H9 (cell line): ENCODE results near the gene DYNLT2B. TPM values are rescaled to one million over a fixed set of nuclear protein-coding genes. Genes with fewer than 3 reads are reported as not detected.

Source experiments
- DNase-seq: peaks from one replicate; pipeline ENCODE4 v3.0.0-alpha.2; 2017
- H2AFZ ChIP-seq: one replicate; pipeline ENCODE4 v1.6.1; 2013; ENCODE audit warnings: mild to moderate bottlenecking, low read length, control low read depth, moderate library complexity
- H2AK5ac ChIP-seq: 2 replicates; pipeline ENCODE4 v1.6.1; 2013; ENCODE audit warnings: low read length, control low read depth, mixed read lengths; ENCODE audit not compliant: insufficient read length
- H2BK120ac ChIP-seq: one replicate; pipeline ENCODE4 v1.6.1; 2013; ENCODE audit warnings: low read depth, mild to moderate bottlenecking, low read length, control low read depth, inconsistent platforms; ENCODE audit not compliant: poor library complexity, severe bottlenecking
- H2BK12ac ChIP-seq: 2 replicates; pipeline ENCODE4 v1.6.1; 2013; ENCODE audit warnings: low read length, control low read depth, mixed read lengths, low read depth; ENCODE audit not compliant: insufficient read length
- H2BK15ac ChIP-seq: 2 replicates; pipeline ENCODE4 v1.6.1; 2013; ENCODE audit warnings: low read depth, low read length, control low read depth
- H2BK20ac ChIP-seq: one replicate; pipeline ENCODE4 v1.6.1; 2013; ENCODE audit warnings: low read depth, mild to moderate bottlenecking, low read length, control low read depth, inconsistent platforms; ENCODE audit not compliant: poor library complexity, severe bottlenecking
- H2BK5ac ChIP-seq: 2 replicates; pipeline ENCODE4 v1.6.1; 2013; ENCODE audit warnings: low read length, control low read depth, mixed read lengths; ENCODE audit not compliant: insufficient read length
- H3K14ac ChIP-seq: 2 replicates; pipeline ENCODE4 v1.6.1; 2013; ENCODE audit warnings: low read length, control low read depth; ENCODE audit not compliant: insufficient read depth
- H3K18ac ChIP-seq: 2 replicates; pipeline ENCODE4 v1.6.1; 2013; ENCODE audit warnings: low read depth, mild to moderate bottlenecking, mixed read lengths, low read length, control low read depth; ENCODE audit not compliant: insufficient read length
- H3K23ac ChIP-seq: 2 replicates; pipeline ENCODE4 v1.6.1; 2013; ENCODE audit warnings: low read length, control low read depth, mixed read lengths, low read depth; ENCODE audit not compliant: insufficient read length
- H3K23me2 ChIP-seq: 2 replicates; pipeline ENCODE4 v1.6.1; 2013; ENCODE audit warnings: low read depth, mild to moderate bottlenecking, mixed read lengths, low read length, control low read depth; ENCODE audit not compliant: insufficient read length, poor library complexity, severe bottlenecking
- H3K27ac ChIP-seq: 2 replicates; pipeline ENCODE4 v1.5.1; 2013; ENCODE audit warnings: low read length, control low read depth, mixed read lengths, low read depth; ENCODE audit not compliant: insufficient read length
- H3K27me3 ChIP-seq: 2 replicates; pipeline ENCODE4 v1.6.1; 2013; ENCODE audit warnings: low read length, control low read depth, inconsistent platforms; ENCODE audit not compliant: insufficient read depth
- H3K4ac ChIP-seq: 2 replicates; pipeline ENCODE4 v1.6.1; 2013; ENCODE audit warnings: low read depth, mild to moderate bottlenecking, control low read depth, inconsistent platforms, low read length, moderate library complexity
- H3K4me1 ChIP-seq: 2 replicates; pipeline ENCODE4 v1.6.1; 2013; ENCODE audit warnings: low read length, control low read depth, inconsistent platforms; ENCODE audit not compliant: insufficient read depth
- H3K4me2 ChIP-seq: 2 replicates; pipeline ENCODE4 v1.6.1; 2013; ENCODE audit warnings: low read length, control low read depth, mixed read lengths; ENCODE audit not compliant: insufficient read length, insufficient read depth
- H3K56ac ChIP-seq: 2 replicates; pipeline ENCODE4 v1.6.1; 2013; ENCODE audit warnings: low read depth, mild to moderate bottlenecking, mixed read lengths, low read length, control low read depth; ENCODE audit not compliant: insufficient read length
- H3K79me1 ChIP-seq: 2 replicates; pipeline ENCODE4 v1.6.1; 2013; ENCODE audit warnings: low read depth, mild to moderate bottlenecking, moderate library complexity, low read length, control low read depth, inconsistent platforms; ENCODE audit not compliant: insufficient read depth, poor library complexity, severe bottlenecking
- H3K79me2 ChIP-seq: 2 replicates; pipeline ENCODE4 v1.6.1; 2013; ENCODE audit warnings: low read length, control low read depth, inconsistent platforms; ENCODE audit not compliant: insufficient read depth
- H3K9ac ChIP-seq: 2 replicates; pipeline ENCODE4 v1.6.1; 2013; ENCODE audit warnings: low read length, control low read depth, mixed read lengths; ENCODE audit not compliant: insufficient read length; ENCODE audit errors: extremely low read depth
- H3K9me3 ChIP-seq: one replicate; pipeline ENCODE4 v1.6.1; 2013; ENCODE audit warnings: low read depth, low read length, inconsistent platforms; ENCODE audit not compliant: control insufficient read depth
- H3T11ph ChIP-seq: one replicate; pipeline ENCODE4 v1.6.1; 2013; ENCODE audit warnings: mild to moderate bottlenecking, low read length, control low read depth, inconsistent platforms
- H4K20me1 ChIP-seq: one replicate; pipeline ENCODE4 v1.6.1; 2013; ENCODE audit not compliant: control insufficient read depth, insufficient read length, insufficient read depth
- H4K5ac ChIP-seq: 2 replicates; pipeline ENCODE4 v1.6.1; 2013; ENCODE audit warnings: low read depth, mild to moderate bottlenecking, mixed read lengths, low read length, control low read depth; ENCODE audit not compliant: insufficient read length
- H4K8ac ChIP-seq: replicated peaks from 2 replicates; pipeline ENCODE4 v1.6.1; 2013; ENCODE audit warnings: low read length, control low read depth, mixed read lengths, low read depth; ENCODE audit not compliant: insufficient read length
- H4K91ac ChIP-seq: 2 replicates; pipeline ENCODE4 v1.6.1; 2013; ENCODE audit warnings: low read depth, mild to moderate bottlenecking, moderate library complexity, mixed read lengths, low read length, control low read depth; ENCODE audit not compliant: insufficient read length
- H3K27ac Mint-ChIP-seq, 3 experiments: 2 replicates in 2 of 3; 3 replicates in 1 of 3; pipeline ENCODE4 v1.8.0; 2020 to 2021; ENCODE audit warnings: mixed read lengths in 3 of 3, mild to moderate bottlenecking in 1 of 3, moderate library complexity in 1 of 3
- H3K27me3 Mint-ChIP-seq: 2 replicates; pipeline ENCODE4 v1.8.0; 2021; ENCODE audit warnings: low read depth, mild to moderate bottlenecking, moderate library complexity, mixed read lengths
- H3K36me3 Mint-ChIP-seq, 3 experiments: 2 replicates in 2 of 3; 3 replicates in 1 of 3; pipeline ENCODE4 v1.8.0; 2020 to 2021; ENCODE audit warnings: low read depth in 3 of 3, mixed read lengths in 3 of 3; ENCODE audit not compliant: insufficient read depth in 1 of 3
- H3K4me1 Mint-ChIP-seq, 2 experiments: 2 replicates each; pipeline ENCODE4 v1.8.0; 2020; ENCODE audit warnings: mixed read lengths in 2 of 2
- H3K4me3 Mint-ChIP-seq, 2 experiments: 2 replicates in 1 of 2; 3 replicates in 1 of 2; pipeline ENCODE4 v1.8.0; 2020 to 2021; ENCODE audit warnings: mild to moderate bottlenecking in 2 of 2, mixed read lengths in 2 of 2, moderate library complexity in 1 of 2
- H3K9me3 Mint-ChIP-seq, 2 experiments: 2 replicates in 1 of 2; 3 replicates in 1 of 2; pipeline ENCODE4 v1.8.0; 2020; ENCODE audit warnings: mild to moderate bottlenecking in 2 of 2, mixed read lengths in 2 of 2, moderate library complexity in 1 of 2
- CTCF ChIP-seq: fragments of 200-600 bp; sonication (generic); conservative IDR thresholded peaks from 3 replicates; pipeline ENCODE4 v1.8.0; 2021; ENCODE audit warnings: antibody characterized with exemption, mild to moderate bottlenecking
- WGBS: extraction: QIAGEN DNeasy Blood & Tissue Kit; methylation state at CpG from one replicate; pipeline ENCODE4 v1.1.7; 2013; ENCODE audit warnings: missing lambda C conversion rate, low lambda C conversion rate, mixed read lengths; ENCODE audit not compliant: insufficient read length; ENCODE audit errors: extremely low coverage; 5-methylcytosine and 5-hydroxymethylcytosine counted together
- total RNA-seq: library from RNA; stranded (reverse); gene quantifications from 2 replicates; pipeline ENCODE4 v1.2.1, GENCODE V29; 2021

DYNLT2B gene
- total RNA-seq, 1 experiment from 2014 or later = 12.4 TPM

DNA sequence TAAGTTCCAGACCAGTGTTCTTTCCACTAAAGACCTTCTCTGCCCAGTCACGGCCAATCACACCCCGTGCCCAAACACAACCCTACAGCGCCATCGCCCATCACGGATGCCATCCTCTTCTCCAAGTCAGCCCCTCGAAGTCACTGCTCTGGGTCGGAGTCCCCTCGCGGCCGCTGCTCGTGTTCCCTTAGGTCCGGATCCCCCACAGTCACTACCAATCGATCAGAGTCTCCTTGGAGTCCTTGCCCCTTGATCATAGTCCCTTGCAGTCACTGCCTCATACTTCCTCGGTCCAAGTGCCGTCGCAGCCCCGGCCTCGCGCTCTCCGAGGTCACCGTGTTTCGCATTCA is 31.0 kb downstream of the DYNLT2B start:
- Histone ChIP-seq H2BK15ac (no peak overlapping the region), H3K27me3 (no peaks in the 10 kb centered on the region), H3K9me3 (no peaks in the 10 kb centered on the region), H3K27ac (no peak overlapping the region), H3K56ac (no peak overlapping the region), H4K91ac (no peak overlapping the region), H3K23me2 (peaks cover 3% of the 10 kb centered on the region), H4K5ac (no peak overlapping the region), H3K9ac (peak overlapping the region; percentile 74), H3K4me2 (peak overlapping the region; percentile 69), H3K4me1 (peaks cover 3% of the 10 kb centered on the region), H2BK20ac (no peak overlapping the region), H3K18ac (peak overlapping the region; percentile 55), H2AK5ac (no peak overlapping the region), H3K23ac (no peak overlapping the region), H2BK5ac (no peak overlapping the region), H3K79me1 (no peaks in the 10 kb centered on the region), H2BK12ac (no peak overlapping the region), H2BK120ac (no peak overlapping the region), H4K8ac (no peak overlapping the region), H3T11ph (no peak overlapping the region), H3K4ac (no peak overlapping the region), H2AFZ (no peak overlapping the region), H3K79me2 (peaks cover 7% of the 10 kb centered on the region; the same call in 1 of the 2 replicates), H4K20me1 (no peaks in the 10 kb centered on the region), H3K14ac (peak overlapping the region; percentile 5; the same call in 1 of the 2 replicates)
- DNase-seq = no peak
- Mint-ChIP-seq H3K9me3 (no peaks in the 10 kb centered on the region; a peak in 1 of 5 replicates), H3K27ac (peak overlapping the region; percentile 95 to 99 (median 98)), H3K4me3 (peak overlapping the region; percentile 98 to 99), H3K4me1 (peaks cover 20 to 30% of the 10 kb centered on the region in 2 experiments), H3K27me3 (no peaks in the 10 kb centered on the region), H3K36me3 (no peaks in the 10 kb centered on the region)
- WGBS = no CpG with 5 or more reads among the region's 22 CpGs
- TF ChIP-seq CTCF = no peak
